ENCODE data around the gene RBMS3.

- TF ChIP-seq L3MBTL2 (conservative IDR thresholded peaks at IDR 0.05): no peak
- no peak for TF ChIP-seq FOXK2 (IDR thresholded peaks at IDR 0.05)
- no peak for TF ChIP-seq SUZ12 (IDR thresholded peaks at IDR 0.05)
- TF ChIP-seq ARNT (IDR thresholded peaks at IDR 0.05): no peak
- no peak for TF ChIP-seq SP1 (IDR thresholded peaks at IDR 0.05)
- TF ChIP-seq BHLHE40 (IDR thresholded peaks at IDR 0.05; ENCODE audit: borderline replicate concordance): no peak
- no peak for TF ChIP-seq FOXA1 (IDR thresholded peaks at IDR 0.05)
- no peak for TF ChIP-seq NFRKB (IDR thresholded peaks at IDR 0.05)
- no peak for TF ChIP-seq FOXM1 (IDR thresholded peaks at IDR 0.05; ENCODE audit: borderline replicate concordance)
- TF ChIP-seq PKNOX1 (IDR thresholded peaks at IDR 0.05): no peak
- TF ChIP-seq CTBP1 (IDR thresholded peaks at IDR 0.05; ENCODE audit: borderline replicate concordance): no peak
- TF ChIP-seq HDGF (IDR thresholded peaks at IDR 0.05; ENCODE audit: borderline replicate concordance): no peak
These were observed 230.8 kb downstream of the RBMS3 start for GRCh38 chr3:29511701-29512100.

Data from HEK293T (cell line).